NB4 (cell line): ENCODE measurements around the gene WASF3.

ENCODE experiments used
- CTCF ChIP-seq: IDR thresholded peaks from one replicate; pipeline ENCODE4 v1.5.1; 2012; ENCODE audit warnings: low read depth, low read length
- MAX ChIP-seq: IDR thresholded peaks from 2 replicates; pipeline ENCODE4 v1.6.1; 2011; ENCODE audit warnings: low read depth, low read length
- MYC ChIP-seq: IDR thresholded peaks from 2 replicates; pipeline ENCODE4 v1.6.1; 2011; ENCODE audit warnings: low read depth, low read length
- POLR2A ChIP-seq: IDR thresholded peaks from 2 replicates; pipeline ENCODE4 v1.6.1; 2011; ENCODE audit warnings: mild to moderate bottlenecking; ENCODE audit not compliant: insufficient read length; ENCODE audit errors: extremely low read depth

GRCh38 chr13:26523007-26523406, 34.5 kb upstream of the WASF3 start:
- TF ChIP-seq CTCF (no peak), POLR2A (no peak), MYC (no peak), MAX (no peak)
